GM18870 (cell line): ENCODE data around the gene SLC35E1.

Experiments used
- ATAC-seq: cut with Tn5 transposase; IDR thresholded peaks from one replicate; pipeline ENCODE4 v1.9.1; 2021; ENCODE audit warnings: moderate library complexity; ENCODE audit not compliant: unreplicated experiment

Gene SLC35E1

GRCh38 chr19:16572332-16573211, at the start of gene SLC35E1:
Gene SLC35E1, minus strand, starts transcription at chr19:16572415. Its CDS starts 51 bp downstream, at chr19:16572364.
- peak; percentile 59 for ATAC-seq

DNA sequence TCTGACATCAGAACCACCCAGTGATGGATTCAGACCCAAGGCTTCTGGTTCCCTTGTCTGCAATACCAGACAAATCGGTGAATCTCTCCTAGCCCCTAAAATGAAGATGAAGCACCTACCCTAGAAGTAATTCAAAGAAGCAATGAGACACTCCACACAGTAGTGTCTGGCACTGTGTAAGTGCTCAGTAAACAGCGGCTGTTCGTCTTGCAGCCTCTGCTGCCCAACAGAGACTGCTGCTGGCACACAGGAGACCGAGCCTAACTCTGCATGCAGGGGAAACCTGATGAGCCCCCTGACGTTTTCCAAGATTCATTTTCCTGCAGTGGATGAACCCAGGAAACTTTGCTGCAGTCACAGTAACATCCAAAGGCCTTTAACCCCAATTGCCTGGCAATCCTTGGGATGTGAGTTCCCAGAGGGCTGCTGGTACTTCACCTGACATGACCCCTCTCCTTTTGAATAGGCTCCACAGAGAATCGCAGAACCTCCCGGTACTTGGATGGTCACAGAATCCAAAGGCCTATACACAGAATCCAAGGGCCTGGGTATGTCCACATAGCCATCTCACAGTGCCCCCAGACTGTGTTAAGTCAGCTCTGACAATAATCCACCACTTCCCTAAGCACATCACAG, 49.1 kb upstream of the SLC35E1 start:
- ATAC-seq, result no peak

DNA sequence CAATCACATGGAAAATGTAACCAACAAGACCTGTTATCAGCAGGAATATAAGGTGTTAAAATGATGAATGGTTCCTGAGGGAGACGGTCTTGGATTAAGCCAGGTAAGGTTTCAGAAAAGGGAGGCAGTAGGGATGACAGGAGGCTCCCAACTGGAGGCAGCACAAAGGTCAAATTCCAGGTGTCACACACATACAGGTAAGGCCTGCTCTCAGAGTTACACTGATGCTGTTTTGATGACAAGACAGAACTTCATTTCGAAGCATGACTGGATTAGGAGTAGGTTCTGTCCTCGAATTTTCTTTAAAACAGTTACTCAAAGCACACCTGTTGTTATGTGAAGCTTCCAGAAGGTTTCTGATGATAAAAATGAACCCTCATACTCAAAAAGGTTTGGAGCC, 48.4 kb upstream of the SLC35E1 start:
- no peak for ATAC-seq

- ATAC-seq, result no peak
These were observed 47.8 kb upstream of the SLC35E1 start for GRCh38 chr19:16620018-16620417.

DNA sequence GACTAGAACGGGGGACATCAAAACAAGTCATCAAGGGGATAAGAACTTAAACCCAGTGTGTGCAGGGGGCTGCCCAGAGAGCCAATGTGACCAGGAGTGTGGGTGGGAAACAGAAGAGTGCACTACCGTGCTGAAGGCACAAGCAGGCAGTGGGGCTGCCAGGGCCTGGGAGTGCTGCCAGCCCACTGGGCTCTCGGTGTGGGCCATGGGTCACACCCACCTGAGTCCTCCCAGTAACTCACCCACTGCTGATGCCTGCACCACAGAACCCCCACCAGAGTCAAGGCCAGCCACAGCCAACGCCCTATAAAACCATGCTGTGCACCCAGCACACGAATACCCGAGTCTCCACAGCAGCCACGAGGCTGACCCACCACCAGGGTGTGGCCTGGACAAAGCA, 47.2 kb upstream of the SLC35E1 start:
- no peak for ATAC-seq

- no peak for ATAC-seq
These were observed 46.0 kb upstream of the SLC35E1 start for GRCh38 chr19:16618248-16618647.

- ATAC-seq, result no peak
These were observed 43.6 kb upstream of the SLC35E1 start for GRCh38 chr19:16615808-16616207.

DNA sequence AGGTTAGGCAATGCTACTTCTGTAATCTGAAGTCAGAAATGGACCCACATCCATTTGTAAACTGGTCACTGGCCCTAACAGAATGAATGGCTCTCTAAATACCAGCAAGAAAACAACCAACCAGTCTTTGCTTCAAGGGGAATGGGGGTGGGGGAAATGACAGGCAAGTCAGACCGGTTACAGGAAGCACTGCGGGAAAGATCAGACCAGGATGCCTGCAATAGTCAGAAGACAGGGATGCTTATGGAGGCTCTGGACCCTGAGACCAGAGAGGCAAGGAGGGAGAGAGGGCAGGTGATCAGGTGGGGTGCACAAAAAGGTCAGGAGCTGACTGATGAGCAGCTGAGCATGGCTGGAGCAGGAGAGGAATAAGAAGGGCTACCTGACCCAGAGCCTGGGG, 42.7 kb upstream of the SLC35E1 start:
- no peak for ATAC-seq

DNA sequence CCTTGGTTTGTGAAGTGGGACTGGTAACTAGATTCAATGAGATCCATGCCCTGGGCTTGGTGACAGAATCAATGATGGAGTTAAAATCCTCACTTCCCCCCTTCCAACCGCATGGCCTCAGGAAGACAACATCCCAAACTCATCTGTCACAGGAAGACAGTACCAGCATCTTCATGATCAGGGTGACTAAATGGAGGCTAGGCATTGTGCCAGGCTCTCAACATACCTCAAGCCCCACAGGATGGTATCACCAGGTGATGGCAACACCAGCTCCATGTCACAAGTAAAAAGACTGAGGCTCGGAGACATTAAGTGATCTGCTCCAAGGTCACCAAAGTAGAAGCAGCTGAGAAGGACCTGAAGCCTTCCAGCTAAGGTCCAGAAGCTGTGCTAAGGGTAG, 41.6 kb upstream of the SLC35E1 start:
- ATAC-seq, result no peak

DNA sequence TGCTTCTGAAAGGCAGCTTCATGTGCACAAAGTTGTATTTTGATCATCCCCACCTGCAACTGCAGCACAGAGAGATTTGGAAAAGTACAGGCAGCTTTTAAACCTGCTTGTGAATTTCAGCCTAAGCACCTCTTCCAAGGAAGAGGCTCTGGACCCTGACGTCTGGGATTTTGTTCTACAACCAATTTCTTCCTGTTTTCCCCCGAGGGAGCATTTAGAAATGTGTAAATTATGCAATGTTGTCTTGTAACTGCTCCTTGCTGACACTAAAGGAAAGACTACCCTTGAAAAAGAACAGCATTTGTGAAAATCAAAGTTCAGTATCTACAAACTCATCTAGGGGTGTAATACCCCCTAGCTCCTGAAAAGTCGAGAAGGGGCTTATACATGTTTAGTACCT, 40.4 kb upstream of the SLC35E1 start:
- ATAC-seq, result no peak

GRCh38 chr19:16611121-16611520, 38.9 kb upstream of the SLC35E1 start:
- ATAC-seq, result no peak

GRCh38 chr19:16609511-16610200, 37.4 kb upstream of the SLC35E1 start:
- ATAC-seq, result no peak

GRCh38 chr19:16608290-16608739, 36.1 kb upstream of the SLC35E1 start:
- no peak for ATAC-seq

DNA sequence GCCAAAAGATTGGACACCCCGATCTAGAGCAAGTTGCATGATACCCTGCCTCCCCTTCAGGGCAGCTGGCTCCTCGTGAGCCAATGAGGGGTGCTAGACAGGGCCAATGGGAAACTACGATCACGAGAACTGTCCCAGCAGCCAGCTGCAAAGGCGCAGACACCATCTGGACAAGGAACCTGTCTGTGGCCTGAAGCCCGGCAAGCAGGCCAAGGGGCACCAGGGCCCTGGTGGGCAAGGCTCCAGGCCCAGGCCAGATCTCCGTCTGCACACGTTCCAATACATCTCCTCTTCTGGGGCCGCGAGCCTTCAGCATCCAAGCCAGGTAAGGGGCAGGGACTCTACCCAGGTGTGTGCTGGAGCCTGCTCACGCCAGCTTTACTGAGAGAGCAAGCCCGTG, 35.6 kb upstream of the SLC35E1 start:
- no peak for ATAC-seq

- ATAC-seq, result no peak
These were observed 33.4 kb upstream of the SLC35E1 start for GRCh38 chr19:16605553-16605994.

- no peak for ATAC-seq
These were observed 32.9 kb upstream of the SLC35E1 start for GRCh38 chr19:16605115-16605514.

DNA sequence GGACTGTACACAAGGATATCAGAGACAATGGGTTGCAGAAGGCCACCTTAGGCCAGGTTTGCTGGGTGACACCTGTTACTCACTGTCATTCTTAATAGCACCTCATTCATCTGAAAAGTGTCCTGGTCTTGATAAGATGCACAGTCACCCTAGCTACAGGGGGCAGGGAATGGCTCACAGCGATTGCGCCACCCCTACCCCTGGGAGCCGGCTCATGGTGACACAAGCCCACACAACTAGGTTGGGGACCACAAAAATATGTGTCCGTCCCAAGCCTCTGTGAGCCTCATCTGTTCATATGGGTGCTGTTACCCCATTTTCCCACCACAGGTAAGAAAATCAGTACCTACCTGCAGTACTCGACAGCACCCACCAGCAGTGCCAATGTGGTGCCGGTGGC, 32.4 kb upstream of the SLC35E1 start:
- no peak for ATAC-seq

DNA sequence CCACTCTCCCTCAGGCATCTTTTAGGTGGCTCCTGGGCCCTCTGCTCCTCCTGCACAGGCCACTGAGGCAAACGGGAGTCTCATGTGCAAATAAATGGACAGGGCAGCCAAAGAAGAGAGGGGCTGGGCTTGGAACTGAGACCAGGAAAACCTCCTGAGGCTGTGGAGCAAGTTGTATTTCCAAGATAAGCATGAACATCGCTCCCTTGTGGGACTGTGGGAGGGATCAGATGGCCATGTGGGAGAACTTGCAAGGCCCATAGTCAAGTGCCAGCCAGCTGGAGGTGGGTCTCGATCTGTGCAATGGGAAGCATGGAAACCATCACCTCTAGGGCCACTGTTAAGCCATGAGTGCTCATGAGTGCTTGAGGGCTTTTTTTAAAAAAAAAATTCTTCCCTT, 30.9 kb upstream of the SLC35E1 start:
- no peak for ATAC-seq

GRCh38 chr19:16601378-16602052, 29.3 kb upstream of the SLC35E1 start:
- ATAC-seq, result no peak

GRCh38 chr19:16600824-16601223, 28.6 kb upstream of the SLC35E1 start:
- ATAC-seq, result no peak
